HEK293 (cell line): Measurements from ENCODE around the gene SERPINA10.

Experiments
- CTCF ChIA-PET: fragments of 350-600 bp; formaldehyde crosslinking; extraction: SDS; loops from one replicate; lab custom pipeline; 2021; ENCODE audit warnings: antibody characterized with exemption; lab: Yijun Ruan, JAX
- POLR2A ChIA-PET: fragments of 300-600 bp; formaldehyde crosslinking; extraction: SDS; loops from one replicate; lab custom pipeline; 2020; ENCODE audit warnings: antibody characterized with exemption, inconsistent platforms; lab: Yijun Ruan, JAX
- H3K27ac ChIP-seq: fragments of 200-500 bp; sonication (Bioruptor generic); 2 replicates; pipeline ENCODE4 v1.5.1; 2014; ENCODE audit warnings: low read depth, low read length, control low read depth, inconsistent platforms; ENCODE audit errors: extremely low read depth
- H3K36me3 ChIP-seq, 2 experiments: fragments of 200-500 bp in 1 of 2; sonication (Bioruptor generic) in 1 of 2; 1 replicate in 1 of 2; 2 replicates in 1 of 2; pipeline ENCODE4 v1.5.1; 2014 to 2017; ENCODE audit warnings: inconsistent platforms in 2 of 2, low read length in 2 of 2; ENCODE audit not compliant: control insufficient read depth in 2 of 2, insufficient read depth in 1 of 2
- H3K4me1 ChIP-seq: fragments of 200-500 bp; sonication (Bioruptor generic); 2 replicates; pipeline ENCODE4 v1.5.1; 2014; ENCODE audit warnings: mild to moderate bottlenecking, low read length, inconsistent platforms; ENCODE audit not compliant: control insufficient read depth, insufficient read depth
- H3K4me3 ChIP-seq: 2 replicates; pipeline ENCODE4 v1.5.1; 2011; ENCODE audit warnings: low read depth, mild to moderate bottlenecking, control low read depth, low read length, moderate library complexity
- H3K9me3 ChIP-seq: fragments of 200-500 bp; sonication (Bioruptor generic); 2 replicates; pipeline ENCODE4 v1.5.1; 2014; ENCODE audit warnings: low read depth, low read length, inconsistent platforms; ENCODE audit not compliant: control insufficient read depth, insufficient read depth
- EGR2 ChIP-seq: fragments of 450-650 bp; formaldehyde crosslinking; IDR thresholded peaks from 2 replicates; pipeline ENCODE4 v1.5.1; 2016; ENCODE audit warnings: low read depth, missing biosample characterization, missing genetic modification characterization
- SCRT2 ChIP-seq: fragments of 450-650 bp; formaldehyde crosslinking; IDR thresholded peaks from 2 replicates; pipeline ENCODE4 v1.5.1; 2016; ENCODE audit warnings: missing biosample characterization, missing genetic modification characterization
- YY1 ChIP-seq: fragments of 450-650 bp; formaldehyde crosslinking; IDR thresholded peaks from 2 replicates; pipeline ENCODE4 v1.5.1; 2018; ENCODE audit warnings: missing biosample characterization, missing genetic modification characterization
- ZBTB21 ChIP-seq: fragments of 450-650 bp; formaldehyde crosslinking; IDR thresholded peaks from 2 replicates; pipeline ENCODE4 v1.5.1; 2017; ENCODE audit warnings: missing biosample characterization, missing genetic modification characterization
- ZBTB8A ChIP-seq: fragments of 450-650 bp; formaldehyde crosslinking; IDR thresholded peaks from 2 replicates; pipeline ENCODE4 v1.5.1; 2016; ENCODE audit warnings: missing biosample characterization, missing genetic modification characterization
- ZFHX2 ChIP-seq: fragments of 450-650 bp; formaldehyde crosslinking; conservative IDR thresholded peaks from 2 replicates; pipeline ENCODE4 v1.5.1; 2016; ENCODE audit warnings: missing biosample characterization, missing genetic modification characterization
- ZNF138 ChIP-seq: fragments of 450-650 bp; formaldehyde crosslinking; IDR thresholded peaks from 2 replicates; pipeline ENCODE4 v1.5.1; 2016; ENCODE audit warnings: missing biosample characterization, missing genetic modification characterization, borderline replicate concordance
- ZNF155 ChIP-seq: fragments of 450-650 bp; formaldehyde crosslinking; IDR thresholded peaks from 2 replicates; pipeline ENCODE4 v1.5.1; 2016; ENCODE audit warnings: missing biosample characterization, missing genetic modification characterization
- ZNF157 ChIP-seq: fragments of 450-650 bp; formaldehyde crosslinking; IDR thresholded peaks from 2 replicates; pipeline ENCODE4 v1.5.1; 2016; ENCODE audit warnings: missing biosample characterization, missing genetic modification characterization
- ZNF202 ChIP-seq: fragments of 450-650 bp; formaldehyde crosslinking; IDR thresholded peaks from 2 replicates; pipeline ENCODE4 v1.5.1; 2016; ENCODE audit warnings: missing biosample characterization, missing genetic modification characterization, borderline replicate concordance
- ZNF266 ChIP-seq: fragments of 450-650 bp; formaldehyde crosslinking; IDR thresholded peaks from 2 replicates; pipeline ENCODE4 v1.5.1; 2016; ENCODE audit warnings: missing biosample characterization, missing genetic modification characterization, low read depth
- ZNF341 ChIP-seq: fragments of 450-650 bp; formaldehyde crosslinking; IDR thresholded peaks from 2 replicates; pipeline ENCODE4; 2016; ENCODE audit warnings: low read depth, missing biosample characterization, missing genetic modification characterization
- ZNF354C ChIP-seq: fragments of 450-650 bp; formaldehyde crosslinking; IDR thresholded peaks from 2 replicates; pipeline ENCODE4 v1.5.1; 2016; ENCODE audit warnings: missing biosample characterization, missing genetic modification characterization, low read depth, borderline replicate concordance
- ZNF366 ChIP-seq: fragments of 450-650 bp; formaldehyde crosslinking; conservative IDR thresholded peaks from 2 replicates; pipeline ENCODE4 v1.5.1; 2016; ENCODE audit warnings: missing biosample characterization, missing genetic modification characterization
- ZNF416 ChIP-seq: fragments of 450-650 bp; formaldehyde crosslinking; IDR thresholded peaks from 2 replicates; pipeline ENCODE4 v1.5.1; 2016; ENCODE audit warnings: missing biosample characterization, missing genetic modification characterization
- ZNF423 ChIP-seq: fragments of 450-650 bp; formaldehyde crosslinking; IDR thresholded peaks from 2 replicates; pipeline ENCODE4 v1.5.1; 2016; ENCODE audit warnings: missing biosample characterization, missing genetic modification characterization
- ZNF514 ChIP-seq: fragments of 450-650 bp; formaldehyde crosslinking; IDR thresholded peaks from 2 replicates; pipeline ENCODE4 v1.5.1; 2016; ENCODE audit warnings: missing biosample characterization, missing genetic modification characterization
- ZNF521 ChIP-seq: fragments of 450-650 bp; formaldehyde crosslinking; IDR thresholded peaks from 2 replicates; pipeline ENCODE4 v1.5.1; 2017; ENCODE audit warnings: missing biosample characterization, mild to moderate bottlenecking, missing genetic modification characterization
- ZNF621 ChIP-seq: fragments of 450-650 bp; formaldehyde crosslinking; IDR thresholded peaks from 2 replicates; pipeline ENCODE4 v1.5.1; 2017; ENCODE audit warnings: missing biosample characterization, missing genetic modification characterization
- ZNF654 ChIP-seq: fragments of 450-650 bp; formaldehyde crosslinking; IDR thresholded peaks from 2 replicates; pipeline ENCODE4 v1.5.1; 2016; ENCODE audit warnings: low read depth, missing biosample characterization, missing genetic modification characterization
- ZNF76 ChIP-seq: fragments of 450-650 bp; formaldehyde crosslinking; IDR thresholded peaks from 2 replicates; pipeline ENCODE4; 2016; ENCODE audit warnings: low read depth, missing biosample characterization, missing genetic modification characterization, borderline replicate concordance
- ZNF768 ChIP-seq: fragments of 450-650 bp; formaldehyde crosslinking; IDR thresholded peaks from 2 replicates; pipeline ENCODE4 v1.5.1; 2018; ENCODE audit warnings: missing biosample characterization, mild to moderate bottlenecking, missing genetic modification characterization
- TF ChIP-seq, protein P1 (sequence below): fragments of 450-650 bp; IDR thresholded peaks from 2 replicates; pipeline ENCODE4 v1.5.1; 2018; ENCODE audit warnings: missing biosample characterization, mild to moderate bottlenecking, missing genetic modification characterization
- TF ChIP-seq, protein P2 (sequence below): fragments of 450-650 bp; formaldehyde crosslinking; IDR thresholded peaks from 2 replicates; pipeline ENCODE4 v1.5.1; 2016; ENCODE audit warnings: missing biosample characterization, missing genetic modification characterization, borderline replicate concordance
- TF ChIP-seq, protein P3 (sequence below): fragments of 450-650 bp; formaldehyde crosslinking; IDR thresholded peaks from 2 replicates; pipeline ENCODE4 v1.5.1; 2016; ENCODE audit warnings: missing biosample characterization, missing genetic modification characterization
- TF ChIP-seq, protein P4 (sequence below): fragments of 450-650 bp; formaldehyde crosslinking; IDR thresholded peaks from 2 replicates; pipeline ENCODE4 v1.5.1; 2016; ENCODE audit warnings: missing biosample characterization, missing genetic modification characterization, low read depth
- TF ChIP-seq, protein P5 (sequence below): fragments of 450-650 bp; formaldehyde crosslinking; IDR thresholded peaks from 2 replicates; pipeline ENCODE4 v1.5.1; 2017; ENCODE audit warnings: missing biosample characterization, missing genetic modification characterization

The SERPINA10 gene

DNA sequence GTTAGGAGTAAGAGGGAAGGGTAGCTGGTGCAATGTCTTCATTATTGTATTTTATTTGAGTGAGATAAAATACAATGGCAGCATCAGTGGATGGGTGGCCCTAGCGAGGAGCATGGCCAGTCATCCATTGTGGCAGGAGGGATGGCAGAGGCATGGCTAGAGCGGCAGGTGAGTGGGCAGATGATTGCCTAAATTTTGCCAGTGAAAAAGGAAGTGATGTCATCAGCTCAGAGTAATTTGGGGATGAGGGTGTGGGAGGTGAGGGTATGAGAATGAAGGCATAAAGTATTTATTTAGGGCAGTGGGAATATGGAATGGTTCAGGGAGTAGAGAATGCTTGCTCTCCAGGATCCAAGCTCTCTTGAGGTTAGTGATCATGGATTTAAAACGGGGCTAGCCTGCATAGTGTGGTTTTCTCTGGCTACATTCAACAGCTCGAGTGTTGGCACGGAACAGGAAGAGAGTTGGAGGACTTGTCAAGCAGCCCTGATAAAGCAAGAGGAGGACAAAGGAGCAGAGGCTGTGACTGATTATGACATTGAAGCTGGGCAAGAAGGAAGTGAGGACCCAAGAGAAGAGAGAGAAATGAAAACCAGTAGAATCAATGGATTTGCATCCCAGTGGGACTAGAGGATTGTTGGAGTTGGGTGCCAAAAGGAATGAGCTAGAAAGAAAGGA, 48.7 kb upstream of the SERPINA10 start:
- ChIA-PET POLR2A (no interaction called here), CTCF (interaction anchor here (0.5 kb wide), 2 partner anchors 812 to 1390 kb away, joined by 3 to 4 read pairs; no protein-coding TSS in a partner anchor)
- Histone ChIP-seq H3K4me3 (no peak overlapping the region), H3K4me1 (no peaks in the 10 kb centered on the region; the same call in 1 of the 2 replicates), H3K9me3 (no peaks in the 10 kb centered on the region), H3K36me3 (no peaks in the 10 kb centered on the region), H3K27ac (no peak overlapping the region)
- TF ChIP-seq ZNF202 (tag by site-specific recombination) (no peak), ZNF138 (no peak), ZNF621 (tag by site-specific recombination) (no peak), ZNF354C (tag by site-specific recombination) (no peak), ZNF366 (tag by site-specific recombination) (no peak), ZBTB8A (no peak), YY1 (tag by site-specific recombination) (no peak), ZBTB21 (tag by site-specific recombination) (0 out of 2 replicates have a peak, but pooled peaks have one; percentile 12), EGR2 (tag by site-specific recombination) (peak; percentile 75), ZNF416 (tag by site-specific recombination) (no peak), ZNF155 (no peak), ZNF768 (tag by site-specific recombination) (no peak), ZNF157 (tag by site-specific recombination) (no peak), ZNF266 (no peak), ZNF341 (tag by site-specific recombination) (no peak), ZNF521 (tag by site-specific recombination) (no peak), ZNF654 (tag by site-specific recombination) (no peak), ZNF76 (tag by site-specific recombination) (no peak), ZNF423 (no peak), SCRT2 (tag by site-specific recombination) (peak; percentile 27; the same call in 1 of the 2 replicates), ZFHX2 (peak; percentile 93), ZNF514 (no peak)
- TF ChIP-seq, protein P1, sequence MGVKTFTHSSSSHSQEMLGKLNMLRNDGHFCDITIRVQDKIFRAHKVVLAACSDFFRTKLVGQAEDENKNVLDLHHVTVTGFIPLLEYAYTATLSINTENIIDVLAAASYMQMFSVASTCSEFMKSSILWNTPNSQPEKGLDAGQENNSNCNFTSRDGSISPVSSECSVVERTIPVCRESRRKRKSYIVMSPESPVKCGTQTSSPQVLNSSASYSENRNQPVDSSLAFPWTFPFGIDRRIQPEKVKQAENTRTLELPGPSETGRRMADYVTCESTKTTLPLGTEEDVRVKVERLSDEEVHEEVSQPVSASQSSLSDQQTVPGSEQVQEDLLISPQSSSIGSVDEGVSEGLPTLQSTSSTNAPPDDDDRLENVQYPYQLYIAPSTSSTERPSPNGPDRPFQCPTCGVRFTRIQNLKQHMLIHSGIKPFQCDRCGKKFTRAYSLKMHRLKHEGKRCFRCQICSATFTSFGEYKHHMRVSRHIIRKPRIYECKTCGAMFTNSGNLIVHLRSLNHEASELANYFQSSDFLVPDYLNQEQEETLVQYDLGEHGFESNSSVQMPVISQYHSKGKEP (tag by site-specific recombination) = no peak
- TF ChIP-seq, protein P2, sequence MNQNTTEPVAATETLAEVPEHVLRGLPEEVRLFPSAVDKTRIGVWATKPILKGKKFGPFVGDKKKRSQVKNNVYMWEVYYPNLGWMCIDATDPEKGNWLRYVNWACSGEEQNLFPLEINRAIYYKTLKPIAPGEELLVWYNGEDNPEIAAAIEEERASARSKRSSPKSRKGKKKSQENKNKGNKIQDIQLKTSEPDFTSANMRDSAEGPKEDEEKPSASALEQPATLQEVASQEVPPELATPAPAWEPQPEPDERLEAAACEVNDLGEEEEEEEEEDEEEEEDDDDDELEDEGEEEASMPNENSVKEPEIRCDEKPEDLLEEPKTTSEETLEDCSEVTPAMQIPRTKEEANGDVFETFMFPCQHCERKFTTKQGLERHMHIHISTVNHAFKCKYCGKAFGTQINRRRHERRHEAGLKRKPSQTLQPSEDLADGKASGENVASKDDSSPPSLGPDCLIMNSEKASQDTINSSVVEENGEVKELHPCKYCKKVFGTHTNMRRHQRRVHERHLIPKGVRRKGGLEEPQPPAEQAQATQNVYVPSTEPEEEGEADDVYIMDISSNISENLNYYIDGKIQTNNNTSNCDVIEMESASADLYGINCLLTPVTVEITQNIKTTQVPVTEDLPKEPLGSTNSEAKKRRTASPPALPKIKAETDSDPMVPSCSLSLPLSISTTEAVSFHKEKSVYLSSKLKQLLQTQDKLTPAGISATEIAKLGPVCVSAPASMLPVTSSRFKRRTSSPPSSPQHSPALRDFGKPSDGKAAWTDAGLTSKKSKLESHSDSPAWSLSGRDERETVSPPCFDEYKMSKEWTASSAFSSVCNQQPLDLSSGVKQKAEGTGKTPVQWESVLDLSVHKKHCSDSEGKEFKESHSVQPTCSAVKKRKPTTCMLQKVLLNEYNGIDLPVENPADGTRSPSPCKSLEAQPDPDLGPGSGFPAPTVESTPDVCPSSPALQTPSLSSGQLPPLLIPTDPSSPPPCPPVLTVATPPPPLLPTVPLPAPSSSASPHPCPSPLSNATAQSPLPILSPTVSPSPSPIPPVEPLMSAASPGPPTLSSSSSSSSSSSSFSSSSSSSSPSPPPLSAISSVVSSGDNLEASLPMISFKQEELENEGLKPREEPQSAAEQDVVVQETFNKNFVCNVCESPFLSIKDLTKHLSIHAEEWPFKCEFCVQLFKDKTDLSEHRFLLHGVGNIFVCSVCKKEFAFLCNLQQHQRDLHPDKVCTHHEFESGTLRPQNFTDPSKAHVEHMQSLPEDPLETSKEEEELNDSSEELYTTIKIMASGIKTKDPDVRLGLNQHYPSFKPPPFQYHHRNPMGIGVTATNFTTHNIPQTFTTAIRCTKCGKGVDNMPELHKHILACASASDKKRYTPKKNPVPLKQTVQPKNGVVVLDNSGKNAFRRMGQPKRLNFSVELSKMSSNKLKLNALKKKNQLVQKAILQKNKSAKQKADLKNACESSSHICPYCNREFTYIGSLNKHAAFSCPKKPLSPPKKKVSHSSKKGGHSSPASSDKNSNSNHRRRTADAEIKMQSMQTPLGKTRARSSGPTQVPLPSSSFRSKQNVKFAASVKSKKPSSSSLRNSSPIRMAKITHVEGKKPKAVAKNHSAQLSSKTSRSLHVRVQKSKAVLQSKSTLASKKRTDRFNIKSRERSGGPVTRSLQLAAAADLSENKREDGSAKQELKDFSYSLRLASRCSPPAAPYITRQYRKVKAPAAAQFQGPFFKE (tag by site-specific recombination) = no peak
- TF ChIP-seq, protein P3, sequence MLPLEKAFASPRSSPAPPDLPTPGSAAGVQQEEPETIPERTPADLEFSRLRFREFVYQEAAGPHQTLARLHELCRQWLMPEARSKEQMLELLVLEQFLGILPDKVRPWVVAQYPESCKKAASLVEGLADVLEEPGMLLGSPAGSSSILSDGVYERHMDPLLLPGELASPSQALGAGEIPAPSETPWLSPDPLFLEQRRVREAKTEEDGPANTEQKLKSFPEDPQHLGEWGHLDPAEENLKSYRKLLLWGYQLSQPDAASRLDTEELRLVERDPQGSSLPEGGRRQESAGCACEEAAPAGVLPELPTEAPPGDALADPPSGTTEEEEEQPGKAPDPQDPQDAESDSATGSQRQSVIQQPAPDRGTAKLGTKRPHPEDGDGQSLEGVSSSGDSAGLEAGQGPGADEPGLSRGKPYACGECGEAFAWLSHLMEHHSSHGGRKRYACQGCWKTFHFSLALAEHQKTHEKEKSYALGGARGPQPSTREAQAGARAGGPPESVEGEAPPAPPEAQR (tag by site-specific recombination) = no peak
- TF ChIP-seq, protein P4, sequence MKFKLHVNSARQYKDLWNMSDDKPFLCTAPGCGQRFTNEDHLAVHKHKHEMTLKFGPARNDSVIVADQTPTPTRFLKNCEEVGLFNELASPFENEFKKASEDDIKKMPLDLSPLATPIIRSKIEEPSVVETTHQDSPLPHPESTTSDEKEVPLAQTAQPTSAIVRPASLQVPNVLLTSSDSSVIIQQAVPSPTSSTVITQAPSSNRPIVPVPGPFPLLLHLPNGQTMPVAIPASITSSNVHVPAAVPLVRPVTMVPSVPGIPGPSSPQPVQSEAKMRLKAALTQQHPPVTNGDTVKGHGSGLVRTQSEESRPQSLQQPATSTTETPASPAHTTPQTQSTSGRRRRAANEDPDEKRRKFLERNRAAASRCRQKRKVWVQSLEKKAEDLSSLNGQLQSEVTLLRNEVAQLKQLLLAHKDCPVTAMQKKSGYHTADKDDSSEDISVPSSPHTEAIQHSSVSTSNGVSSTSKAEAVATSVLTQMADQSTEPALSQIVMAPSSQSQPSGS (tag by site-specific recombination) = peak; percentile 64
- TF ChIP-seq, protein P5, sequence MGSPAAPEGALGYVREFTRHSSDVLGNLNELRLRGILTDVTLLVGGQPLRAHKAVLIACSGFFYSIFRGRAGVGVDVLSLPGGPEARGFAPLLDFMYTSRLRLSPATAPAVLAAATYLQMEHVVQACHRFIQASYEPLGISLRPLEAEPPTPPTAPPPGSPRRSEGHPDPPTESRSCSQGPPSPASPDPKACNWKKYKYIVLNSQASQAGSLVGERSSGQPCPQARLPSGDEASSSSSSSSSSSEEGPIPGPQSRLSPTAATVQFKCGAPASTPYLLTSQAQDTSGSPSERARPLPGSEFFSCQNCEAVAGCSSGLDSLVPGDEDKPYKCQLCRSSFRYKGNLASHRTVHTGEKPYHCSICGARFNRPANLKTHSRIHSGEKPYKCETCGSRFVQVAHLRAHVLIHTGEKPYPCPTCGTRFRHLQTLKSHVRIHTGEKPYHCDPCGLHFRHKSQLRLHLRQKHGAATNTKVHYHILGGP (tag by site-specific recombination) = no peak
